GM10248 (cell line): ENCODE measurements around the gene GPR162.

Experiments used
- CTCF ChIA-PET: fragments of 300-600 bp; sonication (Branson Sonifier 250); formaldehyde crosslinking; extraction: SDS; loops from one replicate; lab custom pipeline; 2021; ENCODE audit warnings: antibody characterized with exemption; lab: Yijun Ruan, JAX
- POLR2A ChIA-PET: fragments of 350-650 bp; sonication (Branson Sonifier 250); formaldehyde crosslinking; extraction: SDS; loops from one replicate; lab custom pipeline; 2020; ENCODE audit warnings: antibody characterized with exemption; lab: Yijun Ruan, JAX
- DNase-seq: peaks from one replicate; pipeline ENCODE4 v3.0.0; 2012; ENCODE audit errors: extremely low spot score
- CTCF ChIP-seq: IDR thresholded peaks from 2 replicates; pipeline ENCODE4 v1.5.1; 2012; ENCODE audit warnings: mild to moderate bottlenecking, low read depth; ENCODE audit errors: extremely low read depth, missing control alignments, control extremely low read depth

Gene GPR162

GRCh38 chr12:6786416-6787094 lies 35.1 kb upstream of the GPR162 start:
- ChIA-PET POLR2A (interaction anchor here (0.8 kb wide), 1 partner anchor 12 kb away, joined by 3 read pairs; no protein-coding TSS in a partner anchor), CTCF (interaction anchor here (0.6 to 4.5 kb wide), 5 partner anchors 7 to 32 kb away, joined by 3 to 33 read pairs (median 6); partner anchors contain the start of genes LAG3 and PTMS)
- no peak for DNase-seq
- TF ChIP-seq CTCF = no peak

- no peak for TF ChIP-seq CTCF
- DNase-seq = no peak
- ChIA-PET CTCF (interaction anchor here (1.4 to 4.5 kb wide), 4 partner anchors 8 to 33 kb away, joined by 5 to 33 read pairs (median 6); partner anchors contain the start of gene PTMS), POLR2A (interaction anchor here (0.8 kb wide), 1 partner anchor 12 kb away, joined by 3 read pairs; no protein-coding TSS in a partner anchor)
Observed at GRCh38 chr12:6787309-6787708, 34.3 kb upstream of the GPR162 start.

GRCh38 chr12:6788972-6789924 lies 32.4 kb upstream of the GPR162 start, which contains the start of gene CD4:
CD4 (plus strand) TSS chr12:6789528; CDS start chr12:6800139, 10,611 bp downstream.
- POLR2A ChIA-PET = interaction anchor here (0.7 kb wide), 1 partner anchor 255 kb away, joined by 3 read pairs; the partner anchor contains the start of gene GAPDH
- DNase-seq = no peak
- TF ChIP-seq CTCF = no peak
- CTCF ChIA-PET = interaction anchor here (0.9 to 4.5 kb wide), 7 partner anchors 10 to 45 kb away, joined by 3 to 33 read pairs (median 4); partner anchors contain the start of genes MLF2 and PTMS

GRCh38 chr12:6790496-6791150 lies 31.0 kb upstream of the GPR162 start:
- POLR2A ChIA-PET = no interaction called here

GRCh38 chr12:6791931-6792520 lies 29.6 kb upstream of the GPR162 start:
- ChIA-PET POLR2A (interaction anchor here (1.1 kb wide), 1 partner anchor 75 kb away, joined by 4 read pairs; the partner anchor contains the start of gene TPI1), CTCF (interaction anchor here (0.7 to 2.2 kb wide), 11 partner anchors 9 to 81 kb away, joined by 3 to 8 read pairs (median 4); partner anchors contain the start of genes MLF2, PTMS and SPSB2)
- DNase-seq = no peak
- TF ChIP-seq CTCF = no peak

More at GRCh38 chr12:6790496-6791150, 31.0 kb upstream of the GPR162 start:
- no peak for TF ChIP-seq CTCF
- DNase-seq = no peak
- CTCF ChIA-PET = interaction anchor here (0.6 to 4.5 kb wide), 3 partner anchors 11 to 38 kb away, joined by 3 to 33 read pairs (median 5); partner anchors contain the start of gene MLF2
